Nephron progenitor cell (in vitro differentiated cells): ENCODE results near the gene SH2B2.
"Not testable (repeated sequence)": the region's sequence is repeated elsewhere in the genome, so short reads cannot be mapped to it uniquely, and the experiment has no call there.

Experiments
- DNase-seq: peaks from one replicate; pipeline ENCODE4 v3.0.0; 2021
- H3K27ac Mint-ChIP-seq: 2 replicates; pipeline ENCODE4 v1.8.0; 2021; ENCODE audit warnings: mild to moderate bottlenecking, moderate library complexity, mixed read lengths
- H3K27me3 Mint-ChIP-seq: 2 replicates; pipeline ENCODE4 v1.8.0; 2021; ENCODE audit warnings: mild to moderate bottlenecking, low read depth, mixed read lengths; ENCODE audit not compliant: poor library complexity
- H3K36me3 Mint-ChIP-seq: 2 replicates; pipeline ENCODE4 v1.8.0; 2021; ENCODE audit warnings: low read depth, mixed read lengths
- H3K4me1 Mint-ChIP-seq: 2 replicates; pipeline ENCODE4 v1.8.0; 2021; ENCODE audit warnings: mixed read lengths
- H3K4me3 Mint-ChIP-seq: 2 replicates; pipeline ENCODE4 v1.8.0; 2021; ENCODE audit warnings: mild to moderate bottlenecking, moderate library complexity, mixed read lengths
- H3K9me3 Mint-ChIP-seq: 2 replicates; pipeline ENCODE4 v1.8.0; 2021; ENCODE audit warnings: mild to moderate bottlenecking, moderate library complexity, mixed read lengths
- TF ChIP-seq, protein P1 (sequence below): fragments of 200-600 bp; sonication (generic); IDR thresholded peaks from 2 replicates; pipeline ENCODE4 v1.5.0; 2021; ENCODE audit warnings: antibody characterized with exemption

SH2B2 gene

DNA sequence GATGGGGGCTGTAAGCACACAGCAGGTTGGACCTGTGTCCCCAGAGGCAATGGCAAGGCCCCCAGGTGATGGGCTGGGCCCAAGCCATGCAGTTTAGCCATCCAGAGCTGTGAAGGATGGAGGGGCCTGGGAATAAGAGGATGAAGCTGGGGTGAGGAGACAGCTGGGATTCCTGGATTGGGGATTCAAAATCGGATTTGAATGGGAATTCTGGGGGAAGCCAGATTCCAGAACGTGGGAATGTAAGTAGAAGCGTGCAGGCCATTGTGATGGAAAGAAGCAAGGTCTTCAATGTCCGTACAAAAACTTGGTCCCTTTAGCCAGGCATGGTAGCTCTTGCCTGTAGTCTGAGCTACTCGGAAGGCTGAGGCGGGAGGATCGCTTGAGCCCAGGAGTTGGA, 9.8 kb downstream of the SH2B2 start:
- H3K27ac Mint-ChIP-seq = no peak overlapping the region
- DNase-seq = no peak
- no peak overlapping the region for H3K4me3 Mint-ChIP-seq

DNA sequence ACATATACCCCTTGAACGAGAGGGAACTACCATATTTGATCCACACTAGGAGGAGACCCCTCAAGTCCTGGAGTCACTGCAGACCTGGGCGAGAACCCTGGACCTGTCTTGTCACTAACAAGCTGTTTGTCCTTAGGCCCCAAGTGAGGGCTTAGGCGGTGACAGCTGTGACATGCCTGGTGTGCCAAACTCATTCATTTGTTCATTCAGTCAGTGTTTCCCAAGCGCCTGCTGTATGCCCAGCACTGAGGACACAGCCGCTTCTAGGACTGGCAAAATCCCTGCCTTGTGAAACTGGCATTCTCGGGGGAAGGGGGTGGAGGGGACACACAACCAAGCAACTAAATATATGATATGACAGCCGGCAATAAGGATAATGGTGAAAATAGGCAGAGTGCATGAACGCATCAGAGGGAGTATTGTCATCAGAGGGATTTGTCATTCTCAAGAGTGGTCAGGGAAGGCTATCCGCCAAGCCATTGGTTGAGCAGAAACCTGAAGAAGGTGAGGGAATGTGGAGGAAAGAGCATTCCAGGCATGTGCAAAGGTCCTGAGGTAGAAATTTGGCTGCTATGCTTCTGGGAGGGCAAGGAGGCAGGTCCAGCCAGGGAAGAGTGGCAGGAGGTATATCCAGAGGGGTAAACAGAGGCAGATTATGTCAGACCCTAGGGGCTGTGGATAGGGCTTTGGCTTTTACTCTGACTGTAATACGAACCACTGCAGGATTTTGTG, 11.0 kb downstream of the SH2B2 start:
- Mint-ChIP-seq H3K27me3 (peaks cover 18% of the 10 kb centered on the region), H3K4me3 (no peak overlapping the region)
- TF ChIP-seq, protein P1, sequence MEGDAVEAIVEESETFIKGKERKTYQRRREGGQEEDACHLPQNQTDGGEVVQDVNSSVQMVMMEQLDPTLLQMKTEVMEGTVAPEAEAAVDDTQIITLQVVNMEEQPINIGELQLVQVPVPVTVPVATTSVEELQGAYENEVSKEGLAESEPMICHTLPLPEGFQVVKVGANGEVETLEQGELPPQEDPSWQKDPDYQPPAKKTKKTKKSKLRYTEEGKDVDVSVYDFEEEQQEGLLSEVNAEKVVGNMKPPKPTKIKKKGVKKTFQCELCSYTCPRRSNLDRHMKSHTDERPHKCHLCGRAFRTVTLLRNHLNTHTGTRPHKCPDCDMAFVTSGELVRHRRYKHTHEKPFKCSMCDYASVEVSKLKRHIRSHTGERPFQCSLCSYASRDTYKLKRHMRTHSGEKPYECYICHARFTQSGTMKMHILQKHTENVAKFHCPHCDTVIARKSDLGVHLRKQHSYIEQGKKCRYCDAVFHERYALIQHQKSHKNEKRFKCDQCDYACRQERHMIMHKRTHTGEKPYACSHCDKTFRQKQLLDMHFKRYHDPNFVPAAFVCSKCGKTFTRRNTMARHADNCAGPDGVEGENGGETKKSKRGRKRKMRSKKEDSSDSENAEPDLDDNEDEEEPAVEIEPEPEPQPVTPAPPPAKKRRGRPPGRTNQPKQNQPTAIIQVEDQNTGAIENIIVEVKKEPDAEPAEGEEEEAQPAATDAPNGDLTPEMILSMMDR = no peak

More for the DNA sequence above, 9.8 kb downstream of the SH2B2 start:
- TF ChIP-seq, protein P1 = no peak
- no peaks in the 10 kb centered on the region for H3K36me3 Mint-ChIP-seq
- H3K27me3 Mint-ChIP-seq = peaks cover 22% of the 10 kb centered on the region
- H3K9me3 Mint-ChIP-seq = no peaks in the 10 kb centered on the region
- H3K4me1 Mint-ChIP-seq = peaks cover 35% of the 10 kb centered on the region

DNA sequence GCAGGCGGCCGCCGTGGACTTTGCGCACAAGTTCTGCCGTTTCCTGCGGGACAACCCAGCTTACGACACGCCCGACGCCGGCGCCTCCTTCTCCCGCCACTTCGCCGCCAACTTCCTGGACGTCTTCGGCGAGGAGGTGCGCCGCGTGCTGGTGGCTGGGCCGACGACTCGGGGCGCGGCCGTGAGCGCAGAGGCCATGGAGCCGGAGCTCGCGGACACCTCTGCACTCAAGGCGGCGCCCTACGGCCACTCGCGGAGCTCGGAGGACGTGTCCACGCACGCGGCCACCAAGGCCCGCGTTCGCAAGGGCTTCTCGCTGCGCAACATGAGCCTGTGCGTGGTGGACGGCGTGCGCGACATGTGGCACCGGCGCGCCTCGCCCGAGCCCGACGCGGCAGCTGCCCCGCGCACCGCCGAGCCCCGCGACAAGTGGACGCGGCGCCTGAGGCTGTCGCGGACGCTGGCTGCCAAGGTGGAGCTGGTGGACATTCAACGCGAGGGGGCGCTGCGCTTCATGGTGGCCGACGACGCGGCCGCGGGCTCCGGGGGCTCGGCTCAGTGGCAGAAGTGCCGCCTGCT, 14.1 kb downstream of the SH2B2 start:
- DNase-seq = peak; percentile 80
- Mint-ChIP-seq H3K27ac (no peak overlapping the region), H3K27me3 (peaks cover 18% of the 10 kb centered on the region), H3K9me3 (no peaks in the 10 kb centered on the region), H3K4me3 (no peak overlapping the region), H3K36me3 (no peaks in the 10 kb centered on the region), H3K4me1 (peaks cover 8% of the 10 kb centered on the region)
- TF ChIP-seq, protein P1 = peak; percentile 51

More for the DNA sequence above, 11.0 kb downstream of the SH2B2 start:
- no peaks in the 10 kb centered on the region for H3K9me3 Mint-ChIP-seq
- peaks cover 31% of the 10 kb centered on the region for H3K4me1 Mint-ChIP-seq
- H3K27ac Mint-ChIP-seq = no peak overlapping the region
- no peaks in the 10 kb centered on the region for H3K36me3 Mint-ChIP-seq
- no peak for DNase-seq

DNA sequence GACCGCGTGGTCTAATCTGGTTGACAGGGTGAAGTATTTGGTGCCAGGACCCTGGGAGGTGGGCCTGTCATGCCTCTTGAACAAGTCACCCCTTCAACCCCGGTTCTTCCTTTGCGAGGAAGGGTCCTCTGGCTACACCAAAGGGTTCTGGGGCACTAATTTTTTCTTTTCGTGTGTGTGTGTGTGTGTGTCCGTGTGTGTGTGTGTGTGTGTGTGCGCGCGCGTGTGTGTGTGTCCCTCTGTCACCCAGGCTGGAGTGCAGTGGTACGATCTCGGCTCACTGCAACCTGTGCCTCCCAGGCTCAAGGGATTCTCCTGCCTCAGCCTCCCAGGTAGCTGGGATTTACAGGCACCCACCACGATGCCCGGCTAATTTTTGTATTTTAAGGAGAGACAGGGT, 14.7 kb downstream of the SH2B2 start:
- H3K27ac Mint-ChIP-seq, DNase-seq, H3K9me3 Mint-ChIP-seq, H3K4me1 Mint-ChIP-seq, H3K36me3 Mint-ChIP-seq, H3K4me3 Mint-ChIP-seq: not testable (repeated sequence)
- H3K27me3 Mint-ChIP-seq = peaks cover 18% of the 10 kb centered on the region

DNA sequence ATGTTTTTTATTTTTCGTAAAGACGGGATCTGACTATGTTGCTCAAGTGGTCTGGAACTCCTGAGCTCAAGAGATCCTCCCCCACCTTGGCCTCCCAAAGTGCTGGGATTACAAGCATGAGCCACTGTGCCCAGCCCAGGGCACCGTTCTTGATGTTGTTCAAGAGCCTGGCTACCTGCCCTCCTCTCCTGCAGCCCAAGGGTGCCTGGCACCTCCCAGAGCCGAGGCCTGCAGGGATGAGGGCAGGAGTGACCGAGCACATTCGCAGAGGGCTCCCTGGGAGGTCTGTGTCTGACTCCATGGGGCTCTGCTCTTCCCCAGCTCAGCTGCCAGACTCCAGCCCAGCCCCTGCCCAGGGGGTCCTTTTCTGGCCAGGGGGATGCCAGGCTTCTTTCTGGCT, 15.4 kb downstream of the SH2B2 start:
- Mint-ChIP-seq H3K9me3 (no peaks in the 10 kb centered on the region), H3K36me3 (no peaks in the 10 kb centered on the region), H3K27ac (no peak overlapping the region), H3K27me3 (peaks cover 15% of the 10 kb centered on the region), H3K4me1 (peaks cover 4% of the 10 kb centered on the region), H3K4me3 (no peak overlapping the region)
- TF ChIP-seq, protein P1 = no peak
- no peak for DNase-seq

DNA sequence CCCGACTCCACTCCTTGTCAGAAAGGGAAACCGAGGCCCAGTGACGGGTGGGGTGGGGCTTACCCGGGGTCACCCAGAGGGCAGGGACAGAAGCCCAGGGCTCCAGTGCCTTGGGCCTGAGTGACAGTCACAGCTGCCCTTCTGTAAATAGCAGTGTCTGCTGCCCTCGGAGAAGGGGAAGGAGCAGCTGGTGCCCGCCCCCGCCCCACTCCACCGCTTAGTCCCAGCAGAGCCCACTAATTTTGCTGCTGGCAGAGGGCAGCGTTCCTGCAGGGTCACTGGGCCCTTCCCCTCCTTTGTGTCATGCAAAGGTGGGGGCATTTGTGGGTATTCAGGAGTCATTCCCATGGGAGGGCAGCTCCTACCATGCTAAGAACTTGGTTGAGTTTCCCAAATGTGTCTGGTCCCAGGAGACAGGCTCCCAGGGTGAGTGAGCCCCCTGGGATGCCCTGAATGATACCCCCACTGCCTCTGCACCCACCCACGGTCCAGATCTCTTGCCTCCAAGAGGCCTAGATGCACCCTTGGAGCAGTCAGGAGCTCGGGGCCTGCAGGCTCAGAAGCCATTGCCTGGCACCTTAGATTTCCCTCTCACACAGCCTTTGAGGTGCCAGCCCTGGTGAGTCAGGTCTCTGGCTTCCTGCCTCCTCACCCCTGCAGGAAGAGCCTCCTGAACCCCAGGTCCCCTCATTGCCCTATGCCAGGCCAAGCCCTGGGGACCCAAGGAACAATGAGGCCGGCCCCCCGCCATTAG, 17.2 kb downstream of the SH2B2 start:
- Mint-ChIP-seq H3K27me3 (peaks cover 9% of the 10 kb centered on the region), H3K9me3 (no peaks in the 10 kb centered on the region), H3K27ac (no peak overlapping the region), H3K4me3 (no peak overlapping the region), H3K36me3 (no peaks in the 10 kb centered on the region), H3K4me1 (peaks cover 9% of the 10 kb centered on the region)
- TF ChIP-seq, protein P1 = no peak
- DNase-seq = no peak
